ENCODE data around the gene FCRL3. TPM values are rescaled to one million over a fixed set of nuclear protein-coding genes. Genes with fewer than 3 reads are reported as not detected.

FCRL3 gene
- total and polyA plus RNA-seq, 10 of the 15 experiments (the other 5 are each of a cell fraction or from before 2014, with no cell fraction given) = 0.04 to 2.3 (median 0.07) TPM; not detected in 5

GRCh38 chr1:157723157-157723556 is 22.6 kb upstream of the FCRL3 start (continued):
- no peak for TF ChIP-seq ZNF687 (IDR thresholded peaks at IDR 0.05)
- TF ChIP-seq POLR2AphosphoS2 (IDR thresholded peaks at IDR 0.05; ENCODE audit: low read depth, low read length) = no peak
- TF ChIP-seq RBBP5 (conservative IDR thresholded peaks at IDR 0.05) = no peak
- no peak for TF ChIP-seq TCF12 (IDR thresholded peaks at IDR 0.05; ENCODE audit: low read depth, low read length)

- 0 out of 2 replicates have a peak, but pooled peaks cover 2% of the 10 kb centered on the region for H3K4me1 ChIP-seq (ENCODE audit: control insufficient read depth, insufficient read depth, low read length)
- H3K9me3 ChIP-seq (replicated peaks; ENCODE audit: control insufficient read depth, insufficient read depth, low read length) = peaks cover 16% of the 10 kb centered on the region
- SMC1A ChIA-PET (ENCODE audit: uncharacterized antibody, unreplicated experiment) = no interaction called here
These were observed 21.4 kb upstream of the FCRL3 start for GRCh38 chr1:157721985-157722384.

More at GRCh38 chr1:157721985-157722384, 21.4 kb upstream of the FCRL3 start:
- BruUV-seq (replicated peaks) = no TSS peak
- Histone ChIP-seq H3K36me3 (ENCODE audit: control insufficient read depth in 2 of 2, insufficient read depth in 2 of 2, low read length in 1 of 2) (no peaks in the 10 kb centered on the region), H3K27me3 (replicated peaks in 1 of 2; ENCODE audit: control insufficient read depth in 2 of 2, insufficient read depth in 2 of 2, low read length in 1 of 2) (no peaks in the 10 kb centered on the region; a peak in 1 of 4 replicates), H3K79me2 (ENCODE audit: control insufficient read depth, insufficient read depth, low read length) (no peaks in the 10 kb centered on the region), H3K27ac (ENCODE audit: control insufficient read depth, insufficient read depth) (no peak overlapping the region), H3K4me2 (ENCODE audit: control insufficient read depth, insufficient read depth) (no peak overlapping the region), H3K9ac (ENCODE audit: control insufficient read depth, insufficient read depth, low read length) (no peak overlapping the region), H2AFZ (ENCODE audit: control insufficient read depth, low read depth, low read length) (no peak overlapping the region), H3K4me3 (no peak overlapping the region), H4K20me1 (ENCODE audit: control insufficient read depth, insufficient read depth) (no peaks in the 10 kb centered on the region)
- ChIA-PET CTCF (interaction anchor here (0.8 kb wide), 1 partner anchor 30 kb away, joined by 3 read pairs; no protein-coding TSS in a partner anchor), POLR2A (no interaction called here), RAD21 (ENCODE audit: unreplicated experiment) (no interaction called here)
- no peak for DNase-seq (ENCODE audit: low read depth, low spot score)
- in situ Hi-C loops (cut with MboI) (no loop called here), intact Hi-C loops (cut with micrococcal nuclease; ENCODE audit: unreplicated experiment) (no loop called here)
- no peak for FAIRE-seq
- no peak for ATAC-seq
- WGBS (ENCODE audit: insufficient coverage, insufficient replicate concordance, low lambda C conversion rate, missing lambda C conversion rate) = 0% methylated on average over 1 of the region's 1 CpG
- TF ChIP-seq NR2F1 (conservative IDR thresholded peaks at IDR 0.05) (no peak), RB1 (IDR thresholded peaks at IDR 0.05; ENCODE audit: borderline replicate concordance) (no peak)
